Skeletal muscle tissue (tissue), 4 donors: Measurements from ENCODE around the gene SNCB. TPM values are rescaled to one million over a fixed set of nuclear protein-coding genes. Genes with fewer than 3 reads are reported as not detected.
"Not testable (repeated sequence)": the region's sequence is repeated elsewhere in the genome, so short reads cannot be mapped to it uniquely, and the experiment has no call there.

Experiments used
- H3K27ac ChIP-seq: one replicate; pipeline ENCODE4 v1.7.0; 2013; ENCODE audit warnings: mild to moderate bottlenecking, low read depth, low read length, inconsistent platforms
- H3K27me3 ChIP-seq, 3 donors: one replicate each; pipeline ENCODE4 v1.7.0; 2013; ENCODE audit warnings: low read length in 3 of 3; ENCODE audit not compliant: control insufficient read depth in 3 of 3, insufficient read depth in 3 of 3
- H3K36me3 ChIP-seq, 3 donors: one replicate each; pipeline ENCODE4 v1.7.0; 2013; ENCODE audit warnings: low read length in 3 of 3; ENCODE audit not compliant: control insufficient read depth in 3 of 3, insufficient read depth in 3 of 3
- H3K4me1 ChIP-seq, 3 donors: one replicate each; pipeline ENCODE4 v1.7.0; 2013; ENCODE audit warnings: low read length in 3 of 3, mild to moderate bottlenecking in 3 of 3; ENCODE audit not compliant: control insufficient read depth in 3 of 3, insufficient read depth in 3 of 3
- H3K4me3 ChIP-seq, 3 donors: one replicate each; pipeline ENCODE4 v1.7.0; 2013; ENCODE audit warnings: low read length in 3 of 3
- H3K9ac ChIP-seq, 3 donors: one replicate each; pipeline ENCODE4 v1.7.0; 2013; ENCODE audit warnings: low read length in 3 of 3, mild to moderate bottlenecking in 3 of 3, moderate library complexity in 2 of 3, low read depth in 1 of 3
- H3K9me3 ChIP-seq, 3 donors: one replicate each; pipeline ENCODE4 v1.7.0; 2013; ENCODE audit warnings: low read length in 3 of 3; ENCODE audit not compliant: control insufficient read depth in 3 of 3
- total RNA-seq: library from RNA; depleted of rRNA; stranded (reverse); fragments of >200 nt; gene quantifications from one replicate; pipeline ENCODE4 v1.2.3, GENCODE V29; 2014
- donor health status: Osteomylitis.

SNCB gene
- total RNA-seq, 1 donor from 2014 or later, result not detected

GRCh38 chr5:176595386-176595943 is 34.9 kb downstream of the SNCB start:
- peaks cover 14 to 26% (median 22%) of the 10 kb centered on the region in 3 donors for H3K27me3 ChIP-seq

GRCh38 chr5:176594554-176594953 is 35.8 kb downstream of the SNCB start:
- Histone ChIP-seq H3K4me1 (no peaks in the 10 kb centered on the region), H3K4me3 (no peak overlapping the region), H3K36me3 (no peaks in the 10 kb centered on the region), H3K27ac (no peak overlapping the region), H3K9ac (no peak overlapping the region), H3K9me3 (no peaks in the 10 kb centered on the region), H3K27me3 (peaks cover 14 to 26% (median 22%) of the 10 kb centered on the region in 3 donors)

More at GRCh38 chr5:176595386-176595943, 34.9 kb downstream of the SNCB start:
- Histone ChIP-seq H3K27ac (no peak overlapping the region), H3K4me1 (no peaks in the 10 kb centered on the region), H3K9ac (no peak overlapping the region), H3K36me3 (no peaks in the 10 kb centered on the region), H3K9me3 (no peaks in the 10 kb centered on the region), H3K4me3 (no peak overlapping the region)

- Histone ChIP-seq H3K36me3 (no peaks in the 10 kb centered on the region), H3K27me3 (peaks cover 9 to 23% (median 18%) of the 10 kb centered on the region in 3 donors), H3K9ac (no peak overlapping the region), H3K4me1 (no peaks in the 10 kb centered on the region), H3K27ac (no peak overlapping the region), H3K9me3 (no peaks in the 10 kb centered on the region), H3K4me3 (no peak overlapping the region)
Measured at GRCh38 chr5:176593273-176593869, 37.0 kb downstream of the SNCB start.

- H3K9me3 ChIP-seq, result no peaks in the 10 kb centered on the region
Measured at GRCh38 chr5:176592573-176592972, 37.8 kb downstream of the SNCB start.

GRCh38 chr5:176591667-176592066 is 38.7 kb downstream of the SNCB start:
- not testable (repeated sequence) for H3K4me3 ChIP-seq, H3K4me1 ChIP-seq, H3K9ac ChIP-seq, H3K9me3 ChIP-seq, H3K36me3 ChIP-seq, H3K27ac ChIP-seq
- H3K27me3 ChIP-seq, result peaks cover 5 to 17% (median 8%) of the 10 kb centered on the region in 3 donors

More at GRCh38 chr5:176592573-176592972, 37.8 kb downstream of the SNCB start:
- Histone ChIP-seq H3K36me3 (no peaks in the 10 kb centered on the region), H3K27me3 (peaks cover 5 to 19% (median 12%) of the 10 kb centered on the region in 3 donors), H3K27ac (no peak overlapping the region), H3K9ac (no peak overlapping the region), H3K4me3 (no peak overlapping the region), H3K4me1 (no peaks in the 10 kb centered on the region)

- Histone ChIP-seq H3K4me3 (no peak overlapping the region), H3K36me3 (no peaks in the 10 kb centered on the region), H3K9ac (no peak overlapping the region), H3K27ac (no peak overlapping the region), H3K27me3 (peaks cover 0 to 9% (median 0%) of the 10 kb centered on the region in 3 donors), H3K9me3 (peaks cover 0 to 4% (median 3%) of the 10 kb centered on the region in 3 donors), H3K4me1 (no peaks in the 10 kb centered on the region)
Measured at GRCh38 chr5:176590035-176590717, 40.2 kb downstream of the SNCB start.

- Histone ChIP-seq H3K9ac (no peak overlapping the region), H3K4me1 (no peaks in the 10 kb centered on the region), H3K27ac (no peak overlapping the region), H3K4me3 (no peak overlapping the region), H3K27me3 (peaks cover 0 to 3% (median 0%) of the 10 kb centered on the region in 3 donors), H3K9me3 (peaks cover 4 to 10% (median 6%) of the 10 kb centered on the region in 3 donors), H3K36me3 (no peaks in the 10 kb centered on the region)
Measured at GRCh38 chr5:176589039-176589769, 41.1 kb downstream of the SNCB start.

- H3K36me3 ChIP-seq, result no peaks in the 10 kb centered on the region
- no peak overlapping the region for H3K4me3 ChIP-seq
- H3K4me1 ChIP-seq, result no peaks in the 10 kb centered on the region
- peaks cover 0 to 3% (median 0%) of the 10 kb centered on the region in 3 donors for H3K27me3 ChIP-seq
- no peak overlapping the region for H3K9ac ChIP-seq
- H3K9me3 ChIP-seq, result peaks cover 4 to 14% (median 6%) of the 10 kb centered on the region in 3 donors
- H3K27ac ChIP-seq, result no peak overlapping the region
Measured at GRCh38 chr5:176588297-176588696, 42.0 kb downstream of the SNCB start.

- H3K4me1 ChIP-seq, result no peaks in the 10 kb centered on the region
- H3K9me3 ChIP-seq, result peaks cover 4 to 14% (median 6%) of the 10 kb centered on the region in 3 donors
- peaks cover 0 to 3% (median 0%) of the 10 kb centered on the region in 3 donors for H3K27me3 ChIP-seq
- no peaks in the 10 kb centered on the region for H3K36me3 ChIP-seq
- H3K27ac ChIP-seq, result no peak overlapping the region
- H3K9ac ChIP-seq, result no peak overlapping the region
- no peak overlapping the region for H3K4me3 ChIP-seq
Measured at GRCh38 chr5:176587398-176587797, 42.9 kb downstream of the SNCB start.
